ENCODE data around the gene SLC41A1. TPM values are rescaled to one million over a fixed set of nuclear protein-coding genes. Genes with fewer than 3 reads are reported as not detected.

The SLC41A1 gene
- polyA plus RNA-seq, 1 of the 3 experiments (the other 2 are of a cell fraction), result 18.3 TPM

GRCh38 chr1:205780335-205780734 lies 32.7 kb downstream of the SLC41A1 start:
- H3K9me2 ChIP-seq, result no peaks in the 10 kb centered on the region
- 82% methylated on average over 5 of the region's 5 CpGs for WGBS (ENCODE audit: low lambda C conversion rate)
- no peak overlapping the region for H2AFZ ChIP-seq (ENCODE audit: low read depth)
- TF ChIP-seq PBX3 (IDR thresholded peaks at IDR 0.05), result no peak
- TF ChIP-seq EP300 (IDR thresholded peaks at IDR 0.05; ENCODE audit: borderline replicate concordance in 1 of 2, low read depth in 1 of 2, low read length in 1 of 2), result no peak
- TF ChIP-seq REST (IDR thresholded peaks at IDR 0.05; ENCODE audit: low read depth, low read length), result no peak
- TF ChIP-seq RFX5 (IDR thresholded peaks at IDR 0.05; ENCODE audit: low read length), result no peak
- TF ChIP-seq YY1 (IDR thresholded peaks at IDR 0.05; ENCODE audit: low read depth), result no peak
- TF ChIP-seq SMC3 (IDR thresholded peaks at IDR 0.05; ENCODE audit: low read depth, low read length), result no peak
- H3K27me3 ChIP-seq (ENCODE audit: insufficient read depth), result no peaks in the 10 kb centered on the region; the same call in 1 of the 2 replicates
- ChIA-PET CTCF (interaction anchor here (0.8 to 1.0 kb wide), 2 partner anchors 172 to 197 kb away, joined by 3 to 4 read pairs; no protein-coding TSS in a partner anchor), POLR2A (no interaction called here)
- no peaks in the 10 kb centered on the region for H4K20me1 ChIP-seq (ENCODE audit: insufficient read depth)
- H3K4me3 ChIP-seq (ENCODE audit: low read depth in 2 of 2, low read length in 1 of 2), result no peak overlapping the region
- no peaks in the 10 kb centered on the region for H3K9me3 ChIP-seq
- H3K4me1 ChIP-seq (ENCODE audit: control insufficient read depth in 1 of 2, insufficient read depth in 2 of 2, low read depth in 1 of 2, low read length in 1 of 2), result peaks cover 0 to 5% of the 10 kb centered on the region in 2 experiments; a peak in 1 of 4 replicates
- H3F3A ChIP-seq (replicated peaks; ENCODE audit: insufficient read depth), result no peaks in the 10 kb centered on the region
- no peak overlapping the region for H3K4me2 ChIP-seq
- no peak for DNase-seq
- no peaks in the 10 kb centered on the region for H3K79me2 ChIP-seq (ENCODE audit: insufficient read depth)
- H3K9ac ChIP-seq, result no peak overlapping the region
- no peaks in the 10 kb centered on the region for H3K36me3 ChIP-seq (replicated peaks in 1 of 2; ENCODE audit: control insufficient read depth in 1 of 2, insufficient read depth in 2 of 2, low read length in 1 of 2)
- H3K27ac ChIP-seq (ENCODE audit: low read depth in 2 of 2, low read length in 1 of 2), result no peak overlapping the region

GRCh38 chr1:205777994-205778393 lies 35.0 kb downstream of the SLC41A1 start:
- POLR2A ChIA-PET, result no interaction called here
- H4K20me1 ChIP-seq (ENCODE audit: insufficient read depth), result no peaks in the 10 kb centered on the region
- no peak overlapping the region for H3K27ac ChIP-seq (ENCODE audit: low read depth in 2 of 2, low read length in 1 of 2)
- no peaks in the 10 kb centered on the region for H3F3A ChIP-seq (replicated peaks; ENCODE audit: insufficient read depth)
- no peaks in the 10 kb centered on the region for H3K9me2 ChIP-seq
- TF ChIP-seq CHD2 (IDR thresholded peaks at IDR 0.05; ENCODE audit: low read length, partially characterized antibody) (no peak), YY1 (IDR thresholded peaks at IDR 0.05; ENCODE audit: low read depth) (no peak), TAF1 (IDR thresholded peaks at IDR 0.05; ENCODE audit: borderline replicate concordance, low read depth, low read length) (no peak), RAD21 (IDR thresholded peaks at IDR 0.05; ENCODE audit: low read length) (no peak), USF2 (IDR thresholded peaks at IDR 0.05; ENCODE audit: borderline replicate concordance, low read depth, low read length) (no peak), PBX3 (IDR thresholded peaks at IDR 0.05) (no peak), TCF12 (IDR thresholded peaks at IDR 0.05) (no peak), SMC3 (IDR thresholded peaks at IDR 0.05; ENCODE audit: low read depth, low read length) (no peak), SIN3A (IDR thresholded peaks at IDR 0.05; ENCODE audit: borderline replicate concordance, low read depth, low read length) (no peak), FOSL2 (IDR thresholded peaks at IDR 0.05; ENCODE audit: borderline replicate concordance, low read depth) (no peak), MAX (IDR thresholded peaks at IDR 0.05; ENCODE audit: low read depth) (no peak)
- 86% methylated on average over 2 of the region's 2 CpGs for WGBS (ENCODE audit: low lambda C conversion rate)
- no peaks in the 10 kb centered on the region for H3K9me3 ChIP-seq
- DNase-seq, result no peak
- no peaks in the 10 kb centered on the region for H3K36me3 ChIP-seq (replicated peaks in 1 of 2; ENCODE audit: control insufficient read depth in 1 of 2, insufficient read depth in 2 of 2, low read length in 1 of 2)
- no peak overlapping the region for H3K4me2 ChIP-seq
- CTCF ChIA-PET, result interaction anchor here (1.4 to 7.8 kb wide), 3 partner anchors 13 to 200 kb away, joined by 3 to 37 read pairs (median 8); no protein-coding TSS in a partner anchor
- H2AFZ ChIP-seq (ENCODE audit: low read depth), result no peak overlapping the region
- H3K4me3 ChIP-seq (ENCODE audit: low read depth in 2 of 2, low read length in 1 of 2), result no peak overlapping the region
- H3K79me2 ChIP-seq (ENCODE audit: insufficient read depth), result no peaks in the 10 kb centered on the region
- no peaks in the 10 kb centered on the region; the same call in 1 of the 2 replicates for H3K27me3 ChIP-seq (ENCODE audit: insufficient read depth)
- H3K9ac ChIP-seq, result no peak overlapping the region
- H3K4me1 ChIP-seq (ENCODE audit: control insufficient read depth in 1 of 2, insufficient read depth in 2 of 2, low read depth in 1 of 2, low read length in 1 of 2), result peaks cover 0 to 6% of the 10 kb centered on the region in 2 experiments; a peak in 1 of 4 replicates

All from SK-N-SH (cell line).